B cell (primary cell): Measurements from ENCODE around the gene ERI2. TPM values are rescaled to one million over a fixed set of nuclear protein-coding genes. Genes with fewer than 3 reads are reported as not detected.

Source experiments
- ATAC-seq: fragments of 200-7000 bp; cut with Tn5 transposase; one replicate; pipeline ENCODE4 v1.10.0; 2021; ENCODE audit warnings: low read depth, mild to moderate bottlenecking, moderate number of reproducible peaks, moderate library complexity
- CTCF ChIA-PET: fragments of 350-600 bp; sonication (Branson Sonifier 250); formaldehyde crosslinking; loops from one replicate; lab custom pipeline; 2021; ENCODE audit warnings: antibody characterized with exemption, inconsistent platforms; lab: Charles Lee
- POLR2A ChIA-PET: fragments of 350-600 bp; sonication (Branson Sonifier 250); formaldehyde crosslinking; loops from one replicate; lab custom pipeline; 2021; ENCODE audit warnings: antibody characterized with exemption; lab: Charles Lee
- DNase-seq: peaks from one replicate; pipeline ENCODE4 v3.0.0; 2013
- H2AFZ ChIP-seq: 2 replicates; pipeline ENCODE4 v1.6.1; 2012; ENCODE audit warnings: mild to moderate bottlenecking, low read depth, low read length; ENCODE audit not compliant: insufficient read depth, poor library complexity, severe bottlenecking
- H3K27ac ChIP-seq, 2 donors: 1 replicate in 1 of 2; 2 replicates in 1 of 2; pipeline ENCODE4 v1.5.1; 2012 to 2013; ENCODE audit warnings: low read length in 2 of 2, mild to moderate bottlenecking in 2 of 2, moderate library complexity in 1 of 2
- H3K27me3 ChIP-seq, 4 experiments: fragments of 200-600 bp in 1 of 4; sonication (generic) in 1 of 4; replicated peaks in 1 of 4; 1 replicate in 2 of 4; 2 replicates in 2 of 4; pipeline versions ENCODE4 v1.6.1 to v1.7.0; 2013 to 2016; ENCODE audit warnings: low read length in 3 of 4, mild to moderate bottlenecking in 2 of 4, mixed read lengths in 1 of 4, moderate library complexity in 1 of 4; ENCODE audit not compliant: insufficient read depth in 4 of 4, control insufficient read depth in 3 of 4; ENCODE audit errors: control extremely low read depth in 1 of 4
- H3K36me3 ChIP-seq, 2 experiments: replicated peaks in 1 of 2; 1 replicate in 1 of 2; 2 replicates in 1 of 2; pipeline versions ENCODE4 v1.6.1 to v1.7.1; 2013; ENCODE audit warnings: low read length in 1 of 2; ENCODE audit not compliant: insufficient read depth in 2 of 2, control insufficient read depth in 1 of 2; ENCODE audit errors: control extremely low read depth in 1 of 2, extremely low read depth in 1 of 2
- H3K4me1 ChIP-seq, 2 donors: fragments of 200-600 bp in 1 of 2; sonication (generic) in 1 of 2; 1 replicate in 1 of 2; 2 replicates in 1 of 2; pipeline versions ENCODE4 v1.5.1 to v1.6.1; 2013 to 2017; ENCODE audit warnings: low read length in 2 of 2; ENCODE audit not compliant: control insufficient read depth in 2 of 2, insufficient read depth in 2 of 2
- H3K4me2 ChIP-seq: replicated peaks from 2 replicates; pipeline ENCODE3; 2012; ENCODE audit warnings: mild to moderate bottlenecking, low read depth, low read length; ENCODE audit not compliant: poor library complexity, severe bottlenecking
- H3K4me3 ChIP-seq, 5 experiments: fragments of 200-600 bp in 1 of 5; sonication (generic) in 1 of 5; 1 replicate in 3 of 5; 2 replicates in 2 of 5; pipeline versions ENCODE4 v1.5.1 to v1.7.0; 2011 to 2016; ENCODE audit warnings: low read length in 4 of 5, mild to moderate bottlenecking in 4 of 5, low read depth in 2 of 5, control low read depth in 1 of 5, moderate library complexity in 1 of 5; ENCODE audit not compliant: insufficient read depth in 1 of 5; ENCODE audit errors: control extremely low read depth in 1 of 5, extremely low read depth in 1 of 5
- H3K79me2 ChIP-seq: fragments of 200-600 bp; sonication (generic); one replicate; pipeline ENCODE4 v1.6.0; 2016; ENCODE audit warnings: low read length; ENCODE audit not compliant: control insufficient read depth, insufficient read depth
- H3K9ac ChIP-seq: fragments of 200-600 bp; sonication (generic); 2 replicates; pipeline ENCODE4 v1.6.1; 2017; ENCODE audit warnings: mild to moderate bottlenecking, low read length, moderate library complexity
- H3K9me3 ChIP-seq, 3 donors: one replicate each; pipeline versions ENCODE4 v1.6.1 to v1.7.1; 2013; ENCODE audit warnings: low read length in 2 of 3; ENCODE audit not compliant: control insufficient read depth in 2 of 3, insufficient read depth in 1 of 3; ENCODE audit errors: control extremely low read depth in 1 of 3
- H4K20me1 ChIP-seq: 2 replicates; pipeline ENCODE4 v1.6.0; 2012; ENCODE audit warnings: mild to moderate bottlenecking, low read length; ENCODE audit not compliant: insufficient read depth, control insufficient read depth, poor library complexity, severe bottlenecking
- H3K27ac Mint-ChIP-seq: one replicate; pipeline ENCODE4 v1.8.0; 2021; ENCODE audit warnings: mixed read lengths
- H3K27me3 Mint-ChIP-seq: one replicate; pipeline ENCODE4 v1.8.0; 2021; ENCODE audit warnings: mixed read lengths
- H3K4me1 Mint-ChIP-seq: one replicate; pipeline ENCODE4 v1.8.0; 2021; ENCODE audit warnings: mixed read lengths
- H3K4me3 Mint-ChIP-seq: one replicate; pipeline ENCODE4 v1.8.0; 2021; ENCODE audit warnings: mixed read lengths
- H3K9me3 Mint-ChIP-seq: one replicate; pipeline ENCODE4 v1.8.0; 2022; ENCODE audit warnings: mixed read lengths; ENCODE audit not compliant: insufficient read depth
- CTCF ChIP-seq: fragments of 200-600 bp; IDR thresholded peaks from one replicate; pipeline ENCODE4 v1.8.0; 2022; ENCODE audit warnings: antibody characterized with exemption, mild to moderate bottlenecking
- EZH2 ChIP-seq: IDR thresholded peaks from 2 replicates; pipeline ENCODE4 v1.6.1; 2012; ENCODE audit warnings: borderline replicate concordance, low read depth, mild to moderate bottlenecking, moderate library complexity, low read length; ENCODE audit not compliant: insufficient read depth, poor library complexity, severe bottlenecking
- WGBS: methylation state at CpG from one replicate; pipeline ENCODE4 v1.1.5; 2013; ENCODE audit warnings: missing lambda C conversion rate; ENCODE audit not compliant: insufficient coverage; 5-methylcytosine and 5-hydroxymethylcytosine counted together
- intact Hi-C: fragments of 100-400 bp; cut with micrococcal nuclease; formaldehyde crosslinking; loops from one replicate; pipeline ENCODE4 v1.10.0; 2022
- polyA plus RNA-seq: library from polyadenylated mRNA; depleted of rRNA; stranded (reverse); fragments of >200 nt; gene quantifications from 2 replicates; pipeline ENCODE4 v1.2.3, GENCODE V29; 2012
- total RNA-seq, 2 donors: library from RNA; stranded (reverse); fragments of 120-200 nt in 1 of 2; gene quantifications; 1 replicate in 1 of 2; 2 replicates in 1 of 2; pipeline versions ENCODE4 v1.2.3 to v1.2.4, GENCODE V29; 2013 to 2022

Gene ERI2
- total and polyA plus RNA-seq, 2 donors (not counting 1 experiment from before 2014, with no cell fraction given), result 1.6 to 4.9 TPM

- WGBS, result 100% methylated on average over 2 of the region's 5 CpGs
- DNase-seq (no peak), ATAC-seq (no peak)
- no peaks in the 10 kb centered on the region for H3K27me3 ChIP-seq
- no peaks in the 10 kb centered on the region for H4K20me1 ChIP-seq
- no peak overlapping the region for H3K4me2 ChIP-seq
- no peaks in the 10 kb centered on the region for H3K9me3 ChIP-seq
- Mint-ChIP-seq H3K27me3 (no peaks in the 10 kb centered on the region), H3K4me1 (no peaks in the 10 kb centered on the region), H3K4me3 (no peak overlapping the region), H3K27ac (no peak overlapping the region), H3K9me3 (no peaks in the 10 kb centered on the region)
- H3K27ac ChIP-seq, result no peak overlapping the region
- POLR2A ChIA-PET, result no interaction called here
- TF ChIP-seq EZH2, result no peak
- no peak for TF ChIP-seq CTCF
- H3K4me3 ChIP-seq, result no peak overlapping the region
- no peak overlapping the region for H3K9ac ChIP-seq
- no peaks in the 10 kb centered on the region for H3K4me1 ChIP-seq
- no peak overlapping the region for H2AFZ ChIP-seq
- no peaks in the 10 kb centered on the region for H3K36me3 ChIP-seq
- CTCF ChIA-PET, result interaction anchor here (0.7 kb wide), 1 partner anchor 109 kb away, joined by 3 read pairs; no protein-coding TSS in a partner anchor
- no peaks in the 10 kb centered on the region for H3K79me2 ChIP-seq
- intact Hi-C loops, result no loop called here
Measured at GRCh38 chr16:20791923-20792612, 14.2 kb downstream of the ERI2 start.

- ATAC-seq (no peak), DNase-seq (no peak)
- CTCF ChIA-PET, result no interaction called here
- no peaks in the 10 kb centered on the region for H3K79me2 ChIP-seq
- POLR2A ChIA-PET, result no interaction called here
- H3K4me3 ChIP-seq, result no peak overlapping the region
- intact Hi-C loops, result no loop called here
- Mint-ChIP-seq H3K9me3 (no peaks in the 10 kb centered on the region), H3K4me3 (no peak overlapping the region), H3K27ac (no peak overlapping the region), H3K4me1 (no peaks in the 10 kb centered on the region), H3K27me3 (no peaks in the 10 kb centered on the region)
- peaks cover 0 to 3% (median 0%) of the 10 kb centered on the region in 3 donors for H3K9me3 ChIP-seq
- H2AFZ ChIP-seq, result no peak overlapping the region
- no peaks in the 10 kb centered on the region for H3K27me3 ChIP-seq
- H3K27ac ChIP-seq, result no peak overlapping the region
- no peaks in the 10 kb centered on the region for H4K20me1 ChIP-seq
- no peaks in the 10 kb centered on the region for H3K36me3 ChIP-seq
- H3K4me2 ChIP-seq, result no peak overlapping the region
- TF ChIP-seq CTCF (no peak), EZH2 (no peak)
- H3K9ac ChIP-seq, result no peak overlapping the region
- no peaks in the 10 kb centered on the region for H3K4me1 ChIP-seq
Measured at GRCh38 chr16:20789130-20789529, 17.1 kb downstream of the ERI2 start.
